HFFc6 (cell line): Measurements from ENCODE around the gene OR13J1. TPM values are rescaled to one million over a fixed set of nuclear protein-coding genes. Genes with fewer than 3 reads are reported as not detected.

Experiments used
- DNase-seq: peaks from one replicate; pipeline ENCODE4 v3.0.0-alpha.2; 2018
- H3K27ac Mint-ChIP-seq: 2 replicates; pipeline ENCODE4 v1.8.0; 2020; ENCODE audit warnings: mild to moderate bottlenecking, mixed read lengths
- H3K27me3 Mint-ChIP-seq: 2 replicates; pipeline ENCODE4 v1.8.0; 2021; ENCODE audit warnings: mild to moderate bottlenecking, moderate library complexity, mixed read lengths; ENCODE audit not compliant: insufficient read depth
- H3K36me3 Mint-ChIP-seq: 2 replicates; pipeline ENCODE4 v1.8.0; 2021; ENCODE audit warnings: low read depth, mixed read lengths
- H3K4me1 Mint-ChIP-seq: 2 replicates; pipeline ENCODE4 v1.8.0; 2020; ENCODE audit warnings: low read depth, mixed read lengths
- H3K4me3 Mint-ChIP-seq: 2 replicates; pipeline ENCODE4 v1.8.0; 2020; ENCODE audit warnings: mild to moderate bottlenecking, moderate library complexity, mixed read lengths
- H3K9me3 Mint-ChIP-seq: 2 replicates; pipeline ENCODE4 v1.8.0; 2020; ENCODE audit warnings: mild to moderate bottlenecking, mixed read lengths
- total RNA-seq, 6 experiments: library from RNA; stranded (reverse); fragmentation: NEBNext Ultra II Directional; extraction: Animal tissue kit (Norgen Biotek cat#: 25700); gene quantifications; 2 replicates in 1 of 6; 3 replicates in 5 of 6; pipeline ENCODE4 v1.2.3, GENCODE V29; 2021
- TF ChIP-seq, protein P1 (sequence below): fragments of 200-600 bp; sonication (generic); IDR thresholded peaks from 2 replicates; pipeline ENCODE4 v1.5.0; 2021; ENCODE audit warnings: antibody characterized with exemption, mild to moderate bottlenecking

The OR13J1 gene
- total RNA-seq, 6 experiments from 2014 or later = not detected

DNA sequence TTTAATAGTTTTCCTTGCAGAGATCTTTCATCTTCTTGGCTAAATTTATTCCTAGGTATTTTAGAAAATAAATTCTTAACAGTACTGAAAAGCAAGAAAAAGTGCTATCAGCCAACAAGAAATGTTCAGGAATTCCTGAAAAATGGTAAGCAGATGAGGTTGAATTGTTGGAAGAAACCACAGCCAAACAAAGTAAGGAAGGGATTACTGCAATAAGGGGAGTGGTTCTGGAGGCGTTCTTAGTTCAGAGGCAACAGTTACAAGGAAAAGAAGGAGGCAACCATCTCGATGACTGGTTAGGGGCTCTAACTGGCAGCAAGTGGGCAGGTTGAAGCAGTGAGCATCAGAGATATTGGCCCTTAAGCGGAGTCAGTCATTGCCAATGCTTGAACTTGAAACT, 12.8 kb upstream of the OR13J1 start:
- no peak overlapping the region for H3K4me3 Mint-ChIP-seq
- no peak for DNase-seq
- peaks cover 13% of the 10 kb centered on the region for H3K4me1 Mint-ChIP-seq
- TF ChIP-seq, protein P1, sequence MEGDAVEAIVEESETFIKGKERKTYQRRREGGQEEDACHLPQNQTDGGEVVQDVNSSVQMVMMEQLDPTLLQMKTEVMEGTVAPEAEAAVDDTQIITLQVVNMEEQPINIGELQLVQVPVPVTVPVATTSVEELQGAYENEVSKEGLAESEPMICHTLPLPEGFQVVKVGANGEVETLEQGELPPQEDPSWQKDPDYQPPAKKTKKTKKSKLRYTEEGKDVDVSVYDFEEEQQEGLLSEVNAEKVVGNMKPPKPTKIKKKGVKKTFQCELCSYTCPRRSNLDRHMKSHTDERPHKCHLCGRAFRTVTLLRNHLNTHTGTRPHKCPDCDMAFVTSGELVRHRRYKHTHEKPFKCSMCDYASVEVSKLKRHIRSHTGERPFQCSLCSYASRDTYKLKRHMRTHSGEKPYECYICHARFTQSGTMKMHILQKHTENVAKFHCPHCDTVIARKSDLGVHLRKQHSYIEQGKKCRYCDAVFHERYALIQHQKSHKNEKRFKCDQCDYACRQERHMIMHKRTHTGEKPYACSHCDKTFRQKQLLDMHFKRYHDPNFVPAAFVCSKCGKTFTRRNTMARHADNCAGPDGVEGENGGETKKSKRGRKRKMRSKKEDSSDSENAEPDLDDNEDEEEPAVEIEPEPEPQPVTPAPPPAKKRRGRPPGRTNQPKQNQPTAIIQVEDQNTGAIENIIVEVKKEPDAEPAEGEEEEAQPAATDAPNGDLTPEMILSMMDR = no peak
- H3K9me3 Mint-ChIP-seq = no peaks in the 10 kb centered on the region
- no peaks in the 10 kb centered on the region for H3K36me3 Mint-ChIP-seq
- peaks cover 7% of the 10 kb centered on the region for H3K27me3 Mint-ChIP-seq
- H3K27ac Mint-ChIP-seq = no peak overlapping the region

DNA sequence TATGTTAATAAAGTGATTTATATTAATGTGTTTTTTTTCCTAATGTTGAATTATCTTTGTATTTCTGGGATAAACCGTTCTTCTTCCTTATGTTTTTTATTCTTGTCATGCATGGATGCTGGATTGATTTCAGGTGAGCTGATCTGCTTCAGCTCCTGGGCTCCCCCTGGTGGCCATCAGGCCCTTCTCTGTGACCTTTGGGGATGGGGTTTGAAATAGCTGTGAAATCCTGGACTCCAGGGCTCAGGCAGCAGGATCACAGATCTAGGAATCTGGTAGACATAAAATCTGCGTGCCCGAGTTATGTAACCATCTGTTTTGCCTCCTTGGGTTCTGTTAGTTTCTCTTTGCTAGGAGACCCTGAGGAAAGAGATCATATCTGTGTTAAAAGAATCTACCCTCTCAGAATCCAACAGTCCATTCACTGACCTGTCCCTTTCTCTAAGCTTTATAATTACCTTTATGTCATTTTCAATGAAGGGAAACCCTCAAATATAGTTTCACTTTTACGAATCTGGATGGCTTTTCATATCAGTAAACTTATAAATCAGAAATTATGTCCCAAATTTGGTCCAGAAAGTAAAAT, 12.2 kb upstream of the OR13J1 start:
- Mint-ChIP-seq H3K27me3 (peaks cover 8% of the 10 kb centered on the region), H3K27ac (no peak overlapping the region), H3K4me3 (no peak overlapping the region), H3K36me3 (peaks cover 6% of the 10 kb centered on the region), H3K4me1 (peaks cover 13% of the 10 kb centered on the region), H3K9me3 (peaks cover 6% of the 10 kb centered on the region)
- TF ChIP-seq, protein P1 = peak; percentile 99
- peak; percentile 52 for DNase-seq

DNA sequence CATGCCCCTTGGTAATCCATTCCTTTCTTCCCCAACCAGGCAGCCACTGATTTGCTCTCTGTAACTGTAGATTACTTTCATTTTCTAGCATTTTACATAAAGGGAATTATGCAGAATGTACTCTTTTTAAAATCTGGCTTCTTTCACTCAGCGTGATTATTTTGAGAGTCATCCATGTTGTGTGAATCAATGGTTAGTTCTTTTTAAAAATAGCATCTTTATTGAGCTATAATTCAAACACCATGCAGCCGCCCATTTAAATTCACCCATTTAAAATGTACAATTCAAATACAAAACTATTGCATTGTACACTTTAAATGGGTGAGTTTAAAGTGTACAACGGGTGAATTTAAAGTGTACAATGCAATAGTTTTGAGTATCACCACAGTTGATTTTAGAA, 2.3 kb upstream of the OR13J1 start:
- H3K4me1 Mint-ChIP-seq = no peaks in the 10 kb centered on the region
- H3K4me3 Mint-ChIP-seq = no peak overlapping the region
- peaks cover 11% of the 10 kb centered on the region for H3K36me3 Mint-ChIP-seq
- TF ChIP-seq, protein P1 = no peak
- no peak for DNase-seq
- H3K27me3 Mint-ChIP-seq = peaks cover 5% of the 10 kb centered on the region
- peaks cover 18% of the 10 kb centered on the region for H3K9me3 Mint-ChIP-seq
- no peak overlapping the region for H3K27ac Mint-ChIP-seq

DNA sequence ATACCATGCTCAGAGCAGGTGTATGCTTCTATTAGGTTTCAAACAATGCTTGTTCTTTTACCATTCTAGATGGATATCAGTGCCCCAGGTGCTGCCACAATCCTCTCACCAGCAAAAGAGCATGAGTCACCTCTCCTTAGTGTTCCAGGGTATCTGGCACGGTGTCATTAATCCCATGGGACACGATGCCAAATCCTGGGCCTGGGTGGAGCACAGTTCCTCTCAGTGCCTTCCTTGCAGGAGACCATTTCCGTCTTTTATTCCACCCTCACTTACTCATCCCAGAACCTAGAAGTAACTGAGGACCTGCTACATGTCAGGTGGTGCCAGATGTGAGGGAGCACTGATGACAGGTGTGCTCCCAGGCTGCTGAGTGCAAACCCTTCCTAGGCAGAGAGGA, 1.3 kb upstream of the OR13J1 start:
- Mint-ChIP-seq H3K4me1 (no peaks in the 10 kb centered on the region), H3K9me3 (peaks cover 8% of the 10 kb centered on the region), H3K27ac (no peak overlapping the region), H3K4me3 (no peak overlapping the region), H3K36me3 (peaks cover 2% of the 10 kb centered on the region), H3K27me3 (peaks cover 5% of the 10 kb centered on the region)
- DNase-seq = no peak
- TF ChIP-seq, protein P1 = no peak

DNA sequence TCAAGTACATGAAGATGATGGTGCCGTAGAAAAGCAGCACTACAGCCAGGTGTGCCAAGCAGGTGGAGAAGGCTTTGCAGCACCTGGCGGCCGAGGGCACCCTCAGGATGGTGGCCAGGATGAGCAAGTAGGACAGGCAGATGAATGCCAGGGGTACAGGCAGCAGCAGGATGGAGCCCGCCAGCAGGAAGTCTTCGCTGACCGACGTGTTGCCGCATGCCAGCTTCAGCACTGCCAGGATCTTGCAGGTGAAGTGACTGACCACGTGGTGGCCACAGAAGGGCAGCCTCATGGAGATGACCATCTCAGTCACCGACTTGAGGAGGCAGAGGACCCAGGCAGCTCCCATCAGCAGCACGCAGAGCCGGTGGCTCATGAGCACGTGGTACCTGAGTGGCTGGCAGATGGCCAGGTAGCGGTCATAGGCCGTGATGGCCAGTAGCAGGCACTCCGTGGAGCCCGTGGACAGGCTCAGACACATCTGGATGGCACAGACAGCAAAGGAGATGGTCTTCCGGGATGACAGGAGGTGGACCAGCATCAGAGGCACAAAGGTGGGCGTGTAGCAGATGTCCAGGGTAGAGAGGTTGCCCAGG, 482 bp downstream of the OR13J1 start:
- Mint-ChIP-seq H3K4me3 (no peak overlapping the region), H3K27me3 (0 out of 2 replicates have a peak, but pooled peaks cover 2% of the 10 kb centered on the region), H3K36me3 (no peaks in the 10 kb centered on the region), H3K27ac (no peak overlapping the region), H3K9me3 (no peaks in the 10 kb centered on the region), H3K4me1 (no peaks in the 10 kb centered on the region)
- no peak for DNase-seq
- TF ChIP-seq, protein P1 = no peak
